Loucy (cell line): ENCODE data around the gene CDH22.

Experiments
- H2AFZ ChIP-seq: fragments of 200-600 bp; sonication (generic); 2 replicates; pipeline ENCODE4 v1.6.0; 2016; ENCODE audit warnings: antibody characterized with exemption, mild to moderate bottlenecking, low read length, moderate library complexity
- H3F3A ChIP-seq: fragments of 200-600 bp; 2 replicates; pipeline ENCODE4 v1.6.0; 2016; ENCODE audit warnings: antibody characterized with exemption, low read depth, mild to moderate bottlenecking
- H3K27me3 ChIP-seq: fragments of 200-600 bp; sonication (generic); 2 replicates; pipeline ENCODE4 v1.6.1; 2014; ENCODE audit warnings: low read length, mild to moderate bottlenecking; ENCODE audit not compliant: insufficient read depth, poor library complexity, severe bottlenecking
- H3K36me3 ChIP-seq: fragments of 200-600 bp; sonication (generic); 2 replicates; pipeline ENCODE4 v1.6.1; 2016; ENCODE audit warnings: low read length; ENCODE audit not compliant: insufficient read depth
- H3K4me1 ChIP-seq: fragments of 200-600 bp; sonication (generic); 2 replicates; pipeline ENCODE4 v1.5.1; 2014; ENCODE audit warnings: low read length, mild to moderate bottlenecking; ENCODE audit not compliant: insufficient read depth, poor library complexity, severe bottlenecking
- H3K4me2 ChIP-seq: fragments of 200-600 bp; sonication (generic); 2 replicates; pipeline ENCODE4 v1.6.0; 2014; ENCODE audit warnings: antibody characterized with exemption, low read length, low read depth, mild to moderate bottlenecking; ENCODE audit not compliant: poor library complexity, severe bottlenecking
- H3K4me3 ChIP-seq: fragments of 200-600 bp; sonication (generic); 2 replicates; pipeline ENCODE4 v1.5.1; 2014; ENCODE audit warnings: low read length, mild to moderate bottlenecking, mixed read lengths; ENCODE audit not compliant: poor library complexity, severe bottlenecking
- H3K79me2 ChIP-seq: fragments of 200-600 bp; sonication (generic); 2 replicates; pipeline ENCODE4 v1.6.1; 2014; ENCODE audit warnings: low read length; ENCODE audit not compliant: insufficient read depth
- H3K9ac ChIP-seq: fragments of 200-600 bp; sonication (generic); 2 replicates; pipeline ENCODE4 v1.6.0; 2014; ENCODE audit warnings: mild to moderate bottlenecking, low read depth, low read length, moderate library complexity; ENCODE audit not compliant: poor library complexity, severe bottlenecking
- H3K9me2 ChIP-seq: fragments of 200-600 bp; sonication (generic); replicated peaks from 2 replicates; pipeline ENCODE4 v1.6.1; 2016; ENCODE audit warnings: low read depth, low read length, mixed read lengths
- H3K9me3 ChIP-seq: fragments of 200-600 bp; sonication (generic); 2 replicates; pipeline ENCODE4 v1.6.1; 2014; ENCODE audit warnings: mild to moderate bottlenecking, antibody characterized with exemption, low read length, low read depth; ENCODE audit not compliant: insufficient read depth
- H4K20me1 ChIP-seq: fragments of 200-600 bp; sonication (generic); 2 replicates; pipeline ENCODE4 v1.6.0; 2014; ENCODE audit warnings: antibody characterized with exemption, low read length, mild to moderate bottlenecking; ENCODE audit not compliant: insufficient read depth, poor library complexity, severe bottlenecking
- CTCF ChIP-seq: fragments of 200-600 bp; sonication (generic); conservative IDR thresholded peaks from 2 replicates; pipeline ENCODE4 v1.5.1; 2014; ENCODE audit warnings: mild to moderate bottlenecking, antibody characterized with exemption, low read length
- EZH2phosphoT487 ChIP-seq: fragments of 200-600 bp; IDR thresholded peaks from 2 replicates; pipeline ENCODE4 v1.6.1; 2018; ENCODE audit warnings: antibody characterized with exemption, mild to moderate bottlenecking, moderate library complexity, borderline replicate concordance

Gene CDH22

GRCh38 chr20:46256293-46256692 is 52.0 kb downstream of the CDH22 start:
- no peak overlapping the region for H2AFZ ChIP-seq

GRCh38 chr20:46255440-46256104 is 52.7 kb downstream of the CDH22 start:
- Histone ChIP-seq H4K20me1 (no peaks in the 10 kb centered on the region), H3K4me1 (no peaks in the 10 kb centered on the region), H3K9me3 (no peaks in the 10 kb centered on the region), H3K79me2 (no peaks in the 10 kb centered on the region), H3K4me2 (no peak overlapping the region), H3K9ac (no peak overlapping the region), H3K27me3 (no peaks in the 10 kb centered on the region), H3K9me2 (no peaks in the 10 kb centered on the region), H2AFZ (no peak overlapping the region), H3F3A (no peaks in the 10 kb centered on the region), H3K4me3 (no peak overlapping the region), H3K36me3 (no peaks in the 10 kb centered on the region)
- no peak for TF ChIP-seq CTCF
- TF ChIP-seq EZH2phosphoT487 = no peak

More at GRCh38 chr20:46256293-46256692, 52.0 kb downstream of the CDH22 start:
- Histone ChIP-seq H3K9me3 (no peaks in the 10 kb centered on the region), H3K9ac (no peak overlapping the region), H3K9me2 (no peaks in the 10 kb centered on the region), H3K4me3 (no peak overlapping the region), H4K20me1 (no peaks in the 10 kb centered on the region), H3K36me3 (no peaks in the 10 kb centered on the region), H3K4me1 (no peaks in the 10 kb centered on the region), H3F3A (no peaks in the 10 kb centered on the region), H3K79me2 (no peaks in the 10 kb centered on the region), H3K4me2 (no peak overlapping the region), H3K27me3 (no peaks in the 10 kb centered on the region)
- TF ChIP-seq CTCF (no peak), EZH2phosphoT487 (no peak)

GRCh38 chr20:46253391-46253790 is 54.9 kb downstream of the CDH22 start:
- H3K9me3 ChIP-seq = no peaks in the 10 kb centered on the region
- H3K36me3 ChIP-seq = no peaks in the 10 kb centered on the region
- H3F3A ChIP-seq = no peaks in the 10 kb centered on the region
- TF ChIP-seq EZH2phosphoT487 (no peak), CTCF (no peak)
- no peaks in the 10 kb centered on the region for H3K79me2 ChIP-seq
- H3K9me2 ChIP-seq = no peaks in the 10 kb centered on the region
- H3K27me3 ChIP-seq = no peaks in the 10 kb centered on the region
- H4K20me1 ChIP-seq = no peaks in the 10 kb centered on the region
- no peak overlapping the region for H3K9ac ChIP-seq
- no peak overlapping the region for H2AFZ ChIP-seq
- H3K4me1 ChIP-seq = no peaks in the 10 kb centered on the region
- no peak overlapping the region for H3K4me2 ChIP-seq
- H3K4me3 ChIP-seq = no peak overlapping the region
